HEK293 (cell line): ENCODE data around the gene KRT32.

Source experiments
- CTCF ChIA-PET: fragments of 350-600 bp; formaldehyde crosslinking; extraction: SDS; loops from one replicate; lab custom pipeline; 2021; ENCODE audit warnings: antibody characterized with exemption; lab: Yijun Ruan, JAX
- POLR2A ChIA-PET: fragments of 300-600 bp; formaldehyde crosslinking; extraction: SDS; loops from one replicate; lab custom pipeline; 2020; ENCODE audit warnings: antibody characterized with exemption, inconsistent platforms; lab: Yijun Ruan, JAX
- H3K27ac ChIP-seq: fragments of 200-500 bp; sonication (Bioruptor generic); 2 replicates; pipeline ENCODE4 v1.5.1; 2014; ENCODE audit warnings: low read depth, low read length, control low read depth, inconsistent platforms; ENCODE audit errors: extremely low read depth
- H3K36me3 ChIP-seq, 2 experiments: fragments of 200-500 bp in 1 of 2; sonication (Bioruptor generic) in 1 of 2; 1 replicate in 1 of 2; 2 replicates in 1 of 2; pipeline ENCODE4 v1.5.1; 2014 to 2017; ENCODE audit warnings: inconsistent platforms in 2 of 2, low read length in 2 of 2; ENCODE audit not compliant: control insufficient read depth in 2 of 2, insufficient read depth in 1 of 2
- H3K4me1 ChIP-seq: fragments of 200-500 bp; sonication (Bioruptor generic); 2 replicates; pipeline ENCODE4 v1.5.1; 2014; ENCODE audit warnings: mild to moderate bottlenecking, low read length, inconsistent platforms; ENCODE audit not compliant: control insufficient read depth, insufficient read depth
- H3K4me3 ChIP-seq: 2 replicates; pipeline ENCODE4 v1.5.1; 2011; ENCODE audit warnings: low read depth, mild to moderate bottlenecking, control low read depth, low read length, moderate library complexity
- H3K9me3 ChIP-seq: fragments of 200-500 bp; sonication (Bioruptor generic); 2 replicates; pipeline ENCODE4 v1.5.1; 2014; ENCODE audit warnings: low read depth, low read length, inconsistent platforms; ENCODE audit not compliant: control insufficient read depth, insufficient read depth
- HOXC10 ChIP-seq: sonication (generic); formaldehyde crosslinking; IDR thresholded peaks from 2 replicates; pipeline ENCODE4 v1.8.1; 2023; ENCODE audit warnings: mild to moderate bottlenecking, missing genetic modification reagents
- MEIS1 ChIP-seq: sonication (generic); formaldehyde crosslinking; IDR thresholded peaks from 2 replicates; pipeline ENCODE4 v1.8.1; 2022; ENCODE audit warnings: missing genetic modification reagents, mild to moderate bottlenecking, borderline replicate concordance
- ZBTB7A ChIP-seq: fragments of 450-650 bp; formaldehyde crosslinking; IDR thresholded peaks from 2 replicates; pipeline ENCODE4 v1.5.1; 2016; ENCODE audit warnings: low read depth, missing biosample characterization, missing genetic modification characterization
- ZNF114 ChIP-seq: fragments of 450-650 bp; formaldehyde crosslinking; IDR thresholded peaks from 2 replicates; pipeline ENCODE4 v1.5.0; 2017; ENCODE audit warnings: missing biosample characterization, missing genetic modification characterization
- ZNF280C ChIP-seq: fragments of 450-650 bp; formaldehyde crosslinking; IDR thresholded peaks from 2 replicates; pipeline ENCODE4 v1.5.1; 2016; ENCODE audit warnings: missing biosample characterization, missing genetic modification characterization
- ZNF341 ChIP-seq: fragments of 450-650 bp; formaldehyde crosslinking; IDR thresholded peaks from 2 replicates; pipeline ENCODE4; 2016; ENCODE audit warnings: low read depth, missing biosample characterization, missing genetic modification characterization
- ZNF501 ChIP-seq: fragments of 450-650 bp; formaldehyde crosslinking; IDR thresholded peaks from 2 replicates; pipeline ENCODE4 v1.5.1; 2016; ENCODE audit warnings: missing biosample characterization, missing genetic modification characterization
- ZNF707 ChIP-seq: fragments of 450-650 bp; formaldehyde crosslinking; IDR thresholded peaks from 2 replicates; pipeline ENCODE4 v1.5.1; 2016; ENCODE audit warnings: missing biosample characterization, missing genetic modification characterization
- TF ChIP-seq, protein P1 (sequence below): fragments of 450-650 bp; formaldehyde crosslinking; IDR thresholded peaks from 2 replicates; pipeline ENCODE4 v1.5.1; 2016; ENCODE audit warnings: missing biosample characterization, missing genetic modification characterization
- TF ChIP-seq, protein P2 (sequence below): sonication (generic); formaldehyde crosslinking; IDR thresholded peaks from 2 replicates; pipeline ENCODE4 v1.8.1; 2022; ENCODE audit warnings: mild to moderate bottlenecking, moderate library complexity, missing genetic modification reagents

The KRT32 gene

GRCh38 chr17:41411072-41411840 lies 55.9 kb downstream of the KRT32 start:
- Histone ChIP-seq H3K9me3 (no peaks in the 10 kb centered on the region), H3K36me3 (no peaks in the 10 kb centered on the region), H3K4me1 (no peaks in the 10 kb centered on the region), H3K27ac (no peak overlapping the region), H3K4me3 (no peak overlapping the region)
- CTCF ChIA-PET = interaction anchor here (0.8 kb wide), 1 partner anchor 139 kb away, joined by 3 read pairs; no protein-coding TSS in a partner anchor
- TF ChIP-seq ZNF280C (tag by site-specific recombination) = no peak
- TF ChIP-seq ZNF114 = no peak
- TF ChIP-seq, protein P1, sequence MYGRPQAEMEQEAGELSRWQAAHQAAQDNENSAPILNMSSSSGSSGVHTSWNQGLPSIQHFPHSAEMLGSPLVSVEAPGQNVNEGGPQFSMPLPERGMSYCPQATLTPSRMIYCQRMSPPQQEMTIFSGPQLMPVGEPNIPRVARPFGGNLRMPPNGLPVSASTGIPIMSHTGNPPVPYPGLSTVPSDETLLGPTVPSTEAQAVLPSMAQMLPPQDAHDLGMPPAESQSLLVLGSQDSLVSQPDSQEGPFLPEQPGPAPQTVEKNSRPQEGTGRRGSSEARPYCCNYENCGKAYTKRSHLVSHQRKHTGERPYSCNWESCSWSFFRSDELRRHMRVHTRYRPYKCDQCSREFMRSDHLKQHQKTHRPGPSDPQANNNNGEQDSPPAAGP (tag by site-specific recombination) = no peak
- TF ChIP-seq ZNF341 = no peak
- no peak for TF ChIP-seq HOXC10 (CRISPR knock-in tag)
- TF ChIP-seq, protein P2, sequence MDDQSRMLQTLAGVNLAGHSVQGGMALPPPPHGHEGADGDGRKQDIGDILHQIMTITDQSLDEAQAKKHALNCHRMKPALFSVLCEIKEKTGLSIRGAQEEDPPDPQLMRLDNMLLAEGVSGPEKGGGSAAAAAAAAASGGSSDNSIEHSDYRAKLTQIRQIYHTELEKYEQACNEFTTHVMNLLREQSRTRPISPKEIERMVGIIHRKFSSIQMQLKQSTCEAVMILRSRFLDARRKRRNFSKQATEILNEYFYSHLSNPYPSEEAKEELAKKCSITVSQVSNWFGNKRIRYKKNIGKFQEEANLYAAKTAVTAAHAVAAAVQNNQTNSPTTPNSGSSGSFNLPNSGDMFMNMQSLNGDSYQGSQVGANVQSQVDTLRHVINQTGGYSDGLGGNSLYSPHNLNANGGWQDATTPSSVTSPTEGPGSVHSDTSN = no peak
- TF ChIP-seq MEIS1 (CRISPR knock-in tag) = no peak
- no peak for TF ChIP-seq ZNF501 (tag by site-specific recombination)
- no peak for TF ChIP-seq ZNF707 (tag by site-specific recombination)
- no peak for TF ChIP-seq ZBTB7A (tag by site-specific recombination)
- POLR2A ChIA-PET = no interaction called here
